Fibroblast of skin of left quadriceps (primary cell): ENCODE data around the gene EMCN.
"Not testable (repeated sequence)": the region's sequence is repeated elsewhere in the genome, so short reads cannot be mapped to it uniquely, and the experiment has no call there.

Experiments
- DNase-seq, 2 experiments: peaks; one replicate each; pipeline ENCODE4 v3.0.0-alpha.2; 2013; ENCODE audit warnings: low read depth in 2 of 2

Gene EMCN

GRCh38 chr4:100380401-100380800, 137.4 kb downstream of the EMCN start:
- DNase-seq: not testable (repeated sequence)

- DNase-seq: no peak
Observed at GRCh38 chr4:100379583-100380105, 138.2 kb downstream of the EMCN start.

GRCh38 chr4:100372432-100372831, 145.4 kb downstream of the EMCN start:
- no peak for DNase-seq

- DNase-seq: no peak
Observed at GRCh38 chr4:100369871-100370270, 148.0 kb downstream of the EMCN start.

GRCh38 chr4:100367451-100367850, 150.4 kb downstream of the EMCN start:
- no peak for DNase-seq

DNA sequence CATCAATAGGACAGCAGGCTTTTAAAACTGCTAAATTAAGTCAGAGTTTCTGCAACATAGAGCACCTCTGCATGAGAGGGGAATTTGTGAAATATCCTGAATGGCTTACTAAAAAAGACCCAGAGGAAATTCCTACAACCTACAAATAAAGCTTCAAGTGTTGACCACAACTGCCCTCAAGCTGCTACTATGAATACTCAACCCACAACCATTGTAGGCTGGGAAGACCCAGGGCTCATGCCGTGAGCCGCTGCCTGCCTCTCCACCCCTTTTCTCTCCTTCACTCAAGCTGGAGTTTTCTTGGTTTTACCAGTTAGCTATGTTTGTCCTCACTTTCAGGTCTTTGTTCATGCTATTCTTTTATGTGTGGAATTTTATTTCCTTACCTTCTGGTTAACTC, 151.6 kb downstream of the EMCN start:
- DNase-seq: no peak

DNA sequence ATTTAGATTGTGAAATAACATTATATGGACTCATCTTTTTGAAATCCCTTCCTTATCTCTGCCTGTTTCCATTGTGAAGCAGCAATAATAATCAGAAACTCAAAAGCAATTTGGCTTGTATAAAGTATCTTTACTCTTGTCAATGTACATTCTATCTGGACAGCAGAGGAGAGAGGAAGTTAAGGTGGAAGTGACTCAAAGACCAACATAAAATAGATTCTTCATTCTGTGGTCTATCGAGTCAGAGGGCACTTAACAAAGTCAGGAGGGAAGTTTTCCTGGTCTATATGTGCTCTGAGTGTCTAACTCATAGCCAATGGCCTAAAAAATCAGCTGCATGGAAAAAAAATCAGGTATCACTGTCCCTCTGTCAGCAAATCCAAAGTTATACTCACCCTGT, 155.5 kb downstream of the EMCN start:
- DNase-seq: no peak

DNA sequence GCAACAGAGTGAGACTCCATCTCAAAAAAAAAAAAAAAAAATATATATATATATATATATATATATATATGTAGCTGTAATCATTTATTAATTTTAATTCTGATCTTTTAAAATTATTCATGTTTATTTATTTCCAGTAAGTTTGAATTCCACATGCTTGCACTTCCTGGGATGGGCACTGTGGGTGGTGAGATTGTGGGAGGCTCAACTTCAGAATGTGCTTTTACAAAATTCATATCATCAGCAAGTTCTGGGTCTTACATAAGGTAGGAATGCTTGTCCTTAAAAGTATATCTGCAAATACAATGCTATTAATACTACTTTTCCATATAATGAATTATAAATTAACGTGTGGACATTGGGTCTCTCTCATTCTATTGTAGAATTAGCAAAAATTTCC, 156.5 kb downstream of the EMCN start:
- no peak for DNase-seq

DNA sequence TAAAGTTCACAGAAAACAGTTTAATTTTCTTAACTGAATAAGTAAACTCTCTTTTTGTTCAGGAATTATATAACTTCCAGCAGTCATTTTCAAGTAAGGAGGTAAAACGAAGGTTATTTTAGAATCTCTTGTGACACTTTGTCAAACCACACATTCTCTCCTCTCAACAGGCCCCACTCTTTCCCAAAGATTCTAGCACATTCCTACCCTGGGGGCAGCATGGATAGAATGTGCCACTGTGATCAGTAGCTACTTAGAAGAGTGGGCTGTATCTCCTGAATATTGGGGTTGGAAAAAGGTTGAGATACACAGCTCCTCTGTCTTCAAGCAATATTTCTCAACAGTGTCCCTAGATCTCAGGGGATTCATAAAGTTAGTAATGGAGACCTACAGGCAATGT, 157.6 kb downstream of the EMCN start:
- no peak for DNase-seq

DNA sequence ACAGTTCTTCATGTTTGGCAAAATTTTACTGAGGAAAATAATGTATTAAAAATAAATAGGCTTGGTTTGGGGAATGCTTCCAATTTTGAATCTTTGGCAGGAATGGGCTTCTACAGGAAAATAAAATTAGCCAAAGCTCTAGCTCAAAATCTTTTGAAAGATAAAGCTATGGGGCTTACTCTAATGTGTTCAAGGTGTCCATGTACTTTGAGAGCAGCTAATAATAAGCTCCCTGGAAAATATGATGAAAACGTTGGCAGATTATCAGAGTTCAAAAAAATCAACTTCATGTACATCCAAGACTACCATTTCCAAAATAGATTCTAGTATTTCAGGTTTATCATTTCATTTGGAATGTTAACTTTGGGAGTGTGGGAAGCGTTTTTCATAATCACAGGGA, 158.4 kb downstream of the EMCN start:
- DNase-seq: no peak

GRCh38 chr4:100357542-100357941, 160.3 kb downstream of the EMCN start:
- DNase-seq: no peak

DNA sequence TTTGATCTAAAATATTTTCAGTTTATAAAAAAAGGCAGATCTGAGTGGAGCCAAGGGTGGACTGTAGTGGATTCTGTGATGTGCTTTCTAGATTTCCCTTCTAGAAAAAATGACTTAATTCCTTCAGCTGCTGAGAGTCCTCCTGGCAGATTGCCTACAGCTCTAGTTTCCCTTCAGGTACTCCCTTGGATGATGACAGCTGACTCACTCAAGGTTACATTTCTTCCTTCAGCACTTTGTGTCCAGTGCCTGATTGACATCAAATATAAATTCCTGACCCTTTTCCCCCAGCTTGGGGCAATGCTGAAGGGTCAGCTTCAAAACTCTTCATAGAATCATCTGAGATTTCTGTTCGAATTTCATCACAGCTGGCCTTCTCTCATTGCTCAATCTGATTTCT, 161.7 kb downstream of the EMCN start:
- DNase-seq: no peak

GRCh38 chr4:100352352-100352751, 165.5 kb downstream of the EMCN start:
- DNase-seq: not testable (repeated sequence)

GRCh38 chr4:100348473-100348872, 169.3 kb downstream of the EMCN start:
- peak; percentile 27 for DNase-seq

- no peak for DNase-seq
Observed at GRCh38 chr4:100347241-100347640, 170.6 kb downstream of the EMCN start.

DNA sequence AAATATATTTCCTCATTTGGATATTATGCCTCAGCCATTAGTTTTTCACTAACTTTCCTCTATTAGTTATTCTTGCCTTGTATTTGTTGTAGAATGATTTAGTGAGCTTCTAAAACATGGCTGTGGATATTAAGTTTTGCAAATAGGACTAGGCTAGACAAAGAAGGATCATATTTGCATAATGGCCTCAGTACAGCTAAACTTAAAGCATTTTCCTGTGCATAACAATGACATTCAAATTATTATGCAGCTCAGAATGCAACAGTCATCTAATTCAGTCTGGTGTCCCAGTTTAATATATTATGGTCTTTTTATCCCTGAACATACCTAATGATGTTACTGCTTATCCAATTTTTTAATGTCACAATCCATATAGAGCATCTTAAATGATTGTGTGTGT, 172.2 kb downstream of the EMCN start:
- DNase-seq: no peak
